GM18498 (cell line): ENCODE measurements around the gene AFAP1.
A peak's percentile ranks its signal among the peaks of the same experiment; 100 is the strongest.

Experiments used
- ATAC-seq: cut with Tn5 transposase; IDR thresholded peaks from one replicate; pipeline ENCODE4 v1.9.1; 2021; ENCODE audit warnings: mild to moderate bottlenecking, moderate library complexity; ENCODE audit not compliant: unreplicated experiment

Gene AFAP1

DNA sequence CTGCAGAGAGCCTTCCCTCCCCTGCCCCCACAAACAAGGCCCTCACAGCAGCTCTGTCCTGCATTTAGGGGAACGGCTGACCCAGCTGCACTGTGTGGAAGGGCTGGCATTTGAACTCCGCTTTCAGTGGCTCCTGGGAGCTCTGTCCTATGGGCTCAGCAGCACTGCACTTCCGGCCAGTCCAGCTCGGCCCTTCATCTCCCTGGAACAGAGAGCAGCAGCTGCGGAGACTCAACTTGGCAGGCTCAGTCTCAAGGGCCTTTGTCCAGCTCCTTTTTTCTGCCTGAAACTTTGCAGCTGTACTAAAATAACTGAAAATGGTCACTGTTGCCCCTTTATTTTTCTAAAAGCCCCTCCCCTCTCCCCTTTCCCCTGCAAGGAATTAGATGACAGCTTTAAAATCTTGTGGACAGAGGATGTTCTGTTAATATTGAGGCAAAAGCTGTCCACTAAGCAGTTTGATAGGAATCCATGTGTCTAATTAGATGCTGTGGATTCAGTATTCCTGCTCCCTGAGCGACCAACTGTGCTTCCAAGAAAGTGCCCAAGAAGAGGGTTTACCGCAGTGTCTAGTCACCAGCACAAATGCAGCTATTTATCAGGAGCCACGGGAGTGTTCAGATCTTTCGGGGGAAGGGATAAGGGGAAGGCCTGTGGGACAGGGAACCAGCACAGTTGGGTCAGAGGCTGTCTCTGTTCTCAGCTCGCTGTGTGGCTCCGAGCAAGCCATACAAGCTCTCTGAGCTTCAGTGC is 133.1 kb downstream of the AFAP1 start:
- no peak for ATAC-seq

DNA sequence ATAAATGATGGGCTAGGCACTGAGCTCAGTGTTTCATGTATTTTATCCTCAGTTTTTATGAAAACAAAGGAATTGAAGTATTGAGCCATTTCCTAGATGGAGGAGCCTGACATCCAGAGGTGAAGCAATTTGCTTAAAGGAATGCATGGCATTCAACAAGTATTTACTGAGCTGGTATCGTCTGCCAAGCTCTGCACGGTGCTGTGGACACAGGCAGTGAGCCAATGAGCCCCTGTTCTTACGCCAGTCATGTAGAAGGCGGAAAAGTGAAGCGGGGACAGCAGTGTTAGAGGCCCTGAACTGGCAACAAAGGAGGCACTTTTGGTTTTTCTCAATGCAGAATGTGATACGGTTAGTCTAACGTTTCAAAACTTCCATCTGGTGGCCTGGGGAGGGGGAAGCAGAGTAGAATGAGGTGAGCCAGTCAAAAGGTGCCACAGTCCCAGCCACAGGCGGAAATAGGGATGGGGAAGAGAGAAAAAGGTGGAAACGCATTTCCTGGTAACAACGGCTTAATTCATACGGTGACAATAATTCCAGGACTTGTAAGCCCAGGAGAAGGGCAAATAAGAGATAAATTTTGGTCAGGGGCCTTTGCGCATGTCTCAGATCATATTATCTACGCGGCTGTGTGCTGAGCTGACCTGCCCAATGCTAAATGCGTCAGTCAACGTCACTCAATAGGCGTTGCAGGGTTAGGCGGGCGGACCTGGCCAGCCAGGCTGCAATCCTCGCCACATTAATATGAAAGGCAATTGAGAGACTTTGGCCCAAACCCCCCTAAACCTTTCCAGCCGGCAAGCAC is 133.9 kb downstream of the AFAP1 start:
- no peak for ATAC-seq

DNA sequence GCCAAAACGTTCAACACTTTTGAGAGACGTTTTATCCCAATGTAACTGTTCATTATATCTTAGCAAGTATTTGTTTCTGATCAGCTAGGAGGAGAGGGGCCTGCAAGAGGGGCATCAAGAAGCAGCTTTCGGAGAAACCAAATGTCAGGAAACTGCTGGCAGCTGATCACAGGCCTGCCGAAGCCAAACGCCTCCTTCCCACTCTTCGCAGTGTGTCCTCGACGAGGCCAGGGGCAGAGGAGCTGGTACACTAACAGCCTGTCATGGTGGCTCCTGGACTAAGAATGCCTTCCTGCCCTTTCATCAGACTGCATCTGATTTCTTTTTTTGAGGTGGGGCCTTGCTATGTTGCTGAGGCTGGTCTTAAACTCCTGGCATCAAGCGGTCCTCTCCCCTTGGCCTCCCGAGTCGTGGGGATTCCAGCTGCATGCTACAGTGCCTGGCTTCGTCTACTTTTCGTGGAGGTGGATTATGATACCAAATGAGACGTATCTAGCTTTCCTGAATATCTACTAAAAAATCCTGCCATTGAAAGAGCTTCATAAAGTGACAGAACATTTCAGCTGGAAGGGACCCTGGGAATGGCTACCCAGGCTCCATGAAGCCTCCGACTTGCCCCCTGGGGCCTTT is 134.8 kb downstream of the AFAP1 start:
- no peak for ATAC-seq

- peak; percentile 49 for ATAC-seq
These were observed 135.5 kb downstream of the AFAP1 start for GRCh38 chr4:7803992-7804755.

DNA sequence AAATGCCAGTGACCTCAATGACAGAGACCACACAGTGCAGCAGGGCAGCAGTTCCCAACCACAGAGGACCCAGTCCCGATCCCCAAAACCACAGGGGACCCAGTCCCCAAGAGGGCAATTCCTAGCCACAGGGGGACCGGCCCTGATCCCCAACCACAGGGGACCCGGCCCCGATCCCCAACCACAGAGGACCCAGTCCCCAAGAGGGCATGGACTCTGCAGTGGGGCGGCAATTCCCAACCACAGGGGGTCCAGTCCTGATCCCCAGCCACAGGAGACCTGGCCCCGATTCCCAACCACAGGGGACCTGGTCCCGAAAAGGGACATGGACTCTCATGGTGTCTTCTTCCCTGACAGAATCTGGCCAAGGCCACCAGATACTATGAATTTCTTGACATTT is 136.3 kb downstream of the AFAP1 start:
- no peak for ATAC-seq

GRCh38 chr4:7802093-7802726 is 137.5 kb downstream of the AFAP1 start:
- ATAC-seq = peak; percentile 95

GRCh38 chr4:7801641-7802040 is 138.0 kb downstream of the AFAP1 start:
- no peak for ATAC-seq

DNA sequence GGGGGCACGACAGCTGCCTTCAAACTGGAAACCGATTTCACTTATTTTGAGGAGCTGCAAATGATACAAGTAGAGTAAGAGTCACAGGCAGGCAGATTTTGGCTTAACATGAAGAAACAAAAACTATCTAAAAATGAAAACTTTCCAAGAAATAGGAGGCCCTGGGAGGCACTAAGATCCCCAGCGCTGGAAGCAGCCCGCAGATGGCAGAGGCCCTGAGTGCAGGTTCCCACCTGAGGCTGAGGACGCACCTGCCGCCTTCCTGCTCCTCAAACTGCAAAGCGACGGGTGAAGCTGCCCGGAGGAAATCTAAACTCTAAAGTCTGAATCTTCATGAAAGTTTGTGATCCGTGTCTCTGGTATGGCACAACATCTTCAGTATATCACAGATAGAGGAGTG is 138.7 kb downstream of the AFAP1 start:
- no peak for ATAC-seq

DNA sequence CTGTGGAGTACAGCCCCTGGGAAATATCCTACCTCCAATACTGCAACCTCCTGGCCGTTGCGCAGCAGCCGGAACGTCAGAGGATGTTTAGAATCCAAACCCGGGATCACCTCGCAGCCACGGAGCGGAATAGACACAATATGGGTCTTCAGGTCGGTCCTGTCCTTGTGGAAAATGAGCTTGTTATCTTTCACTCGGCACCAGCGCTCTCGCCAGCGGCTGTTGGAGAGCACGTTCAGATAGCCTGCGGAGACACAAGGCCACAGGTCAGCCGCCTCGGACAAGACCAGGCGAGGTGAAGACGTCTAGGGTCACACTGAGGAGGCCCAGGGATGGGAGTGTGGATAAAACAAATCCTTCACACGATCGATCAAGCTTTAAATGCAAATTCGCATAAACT is 139.3 kb downstream of the AFAP1 start:
- ATAC-seq = no peak

DNA sequence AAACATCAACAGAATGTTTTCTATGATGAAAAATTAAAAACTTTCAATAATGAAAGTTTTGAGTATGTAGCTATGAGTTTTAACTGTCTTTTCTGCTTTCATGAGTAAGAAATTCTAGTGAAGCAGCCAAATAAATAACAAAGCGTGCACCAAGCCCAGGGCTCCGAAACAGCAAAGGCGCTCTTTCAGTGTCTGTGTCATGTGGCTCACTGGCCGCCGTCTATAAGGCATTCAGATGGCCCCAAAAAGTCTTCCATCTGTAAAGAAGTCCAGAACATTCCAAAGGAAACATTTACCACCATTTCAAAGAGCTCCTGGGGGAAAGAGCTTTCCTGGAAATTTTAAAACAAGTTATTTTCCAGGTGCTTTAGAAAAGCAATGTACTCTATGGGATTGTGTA is 139.9 kb downstream of the AFAP1 start:
- no peak for ATAC-seq

DNA sequence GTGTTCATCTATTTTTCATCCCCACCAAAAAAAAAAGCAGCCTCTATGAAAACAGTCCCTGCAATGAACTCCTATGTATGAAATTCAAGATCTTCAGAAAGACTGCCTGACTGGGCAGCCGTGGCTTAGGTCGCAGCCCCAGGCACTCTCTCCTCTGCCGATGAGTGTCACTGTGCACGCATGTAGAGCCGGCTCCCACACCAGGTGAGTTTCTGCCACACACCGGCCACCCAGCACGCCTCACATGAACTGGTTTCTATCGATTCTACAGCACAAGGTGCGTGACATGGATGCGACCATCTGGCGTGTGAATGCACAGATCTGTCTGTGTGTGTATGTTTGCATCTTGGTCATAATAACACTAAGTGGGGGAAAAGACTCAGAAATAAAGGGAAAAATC is 140.4 kb downstream of the AFAP1 start:
- no peak for ATAC-seq

DNA sequence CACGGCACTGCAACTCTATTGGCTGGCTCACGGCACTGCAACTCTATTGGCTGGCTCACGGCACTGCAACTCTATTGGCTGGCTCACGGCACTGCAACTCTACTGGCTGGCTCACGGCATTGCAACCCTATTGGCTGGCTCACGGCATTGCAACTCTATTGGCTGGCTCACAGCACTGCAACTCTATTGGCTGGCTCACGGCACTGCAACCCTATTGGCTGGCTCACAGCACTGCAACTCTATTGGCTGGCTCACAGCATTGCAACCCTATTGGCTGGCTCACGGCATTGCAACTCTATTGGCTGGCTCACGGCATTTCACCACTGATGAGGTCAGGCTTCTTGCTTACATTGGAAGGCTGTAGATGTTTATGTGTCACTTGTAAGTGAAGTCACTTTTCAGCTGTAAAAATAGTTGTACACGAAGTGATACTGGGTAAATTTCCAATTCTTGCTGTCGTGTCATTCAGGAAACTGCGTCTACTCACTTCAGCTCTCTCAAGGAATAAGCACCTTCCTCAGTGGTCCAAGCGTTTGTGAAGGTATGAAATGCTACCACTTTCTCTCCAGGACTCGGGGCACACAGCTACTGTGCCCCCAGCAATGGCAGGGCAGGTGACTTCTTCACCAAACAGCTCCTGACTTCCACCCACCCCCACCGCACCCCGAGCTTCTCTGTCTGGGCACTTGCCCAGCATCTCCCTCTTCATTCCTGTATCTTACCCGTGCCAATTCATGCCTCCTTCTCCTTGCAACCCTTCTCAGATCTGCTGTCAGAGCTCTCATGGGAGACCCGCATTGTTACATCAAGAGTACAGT is 141.3 kb downstream of the AFAP1 start:
- no peak for ATAC-seq

GRCh38 chr4:7797330-7797729 is 142.3 kb downstream of the AFAP1 start:
- no peak for ATAC-seq

- no peak for ATAC-seq
These were observed 143.7 kb downstream of the AFAP1 start for GRCh38 chr4:7795983-7796382.

DNA sequence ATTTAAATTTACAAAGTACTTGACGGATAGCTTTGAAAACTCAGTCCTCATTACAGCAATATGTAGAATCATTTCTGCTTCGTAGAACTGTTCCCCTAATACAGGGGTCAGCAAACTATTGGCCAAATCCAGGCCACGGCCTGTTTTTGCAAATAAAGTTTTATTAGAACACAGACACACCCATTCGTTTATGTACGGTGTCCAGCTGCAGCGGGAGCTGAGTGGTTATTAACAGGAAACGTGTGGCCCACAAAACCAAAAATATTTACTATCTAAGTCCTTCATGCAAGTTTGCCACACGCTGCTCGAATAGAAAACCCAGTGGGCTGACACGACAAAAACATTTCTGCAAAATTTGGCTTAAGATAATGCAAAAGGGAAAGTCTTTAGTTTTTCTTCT is 146.5 kb downstream of the AFAP1 start:
- ATAC-seq = no peak

GRCh38 chr4:7792616-7793015 is 147.0 kb downstream of the AFAP1 start:
- ATAC-seq = no peak

DNA sequence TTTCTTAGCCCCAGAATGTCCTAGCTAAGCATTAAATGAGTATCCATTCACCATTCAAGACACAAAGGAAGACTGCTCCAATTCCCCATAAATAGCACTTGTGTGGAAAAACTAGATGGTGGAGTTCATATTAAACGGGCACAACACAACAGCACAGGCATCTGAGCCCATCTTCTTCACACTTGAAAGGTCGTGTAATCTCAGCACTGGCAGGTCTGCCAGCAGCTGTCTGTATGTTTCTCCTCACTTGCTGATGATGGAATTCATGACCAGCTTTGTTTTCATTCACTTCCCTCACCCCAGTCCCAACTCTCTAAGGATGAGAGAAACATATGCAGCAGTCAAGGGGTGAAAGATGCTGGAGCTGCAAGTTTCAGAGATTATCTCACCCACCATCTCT is 148.7 kb downstream of the AFAP1 start:
- no peak for ATAC-seq

DNA sequence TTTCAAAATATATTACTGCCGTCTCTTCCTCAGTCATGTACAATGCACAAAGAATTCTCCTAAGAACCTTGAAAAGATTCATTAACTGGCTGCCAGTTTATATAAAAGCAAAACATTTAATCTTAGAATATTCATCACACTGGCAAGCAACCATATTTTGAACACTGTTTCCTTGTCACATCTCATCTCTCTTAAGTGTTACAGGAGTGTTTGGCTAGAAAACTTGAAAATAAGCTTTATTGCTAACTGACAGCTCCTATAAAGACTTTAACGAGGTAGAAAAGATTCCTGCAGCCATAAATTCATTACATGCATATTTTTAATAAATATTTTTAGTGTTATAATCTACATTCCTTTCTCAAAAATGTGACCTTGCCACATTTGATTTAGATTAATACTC is 149.6 kb downstream of the AFAP1 start:
- ATAC-seq = no peak

DNA sequence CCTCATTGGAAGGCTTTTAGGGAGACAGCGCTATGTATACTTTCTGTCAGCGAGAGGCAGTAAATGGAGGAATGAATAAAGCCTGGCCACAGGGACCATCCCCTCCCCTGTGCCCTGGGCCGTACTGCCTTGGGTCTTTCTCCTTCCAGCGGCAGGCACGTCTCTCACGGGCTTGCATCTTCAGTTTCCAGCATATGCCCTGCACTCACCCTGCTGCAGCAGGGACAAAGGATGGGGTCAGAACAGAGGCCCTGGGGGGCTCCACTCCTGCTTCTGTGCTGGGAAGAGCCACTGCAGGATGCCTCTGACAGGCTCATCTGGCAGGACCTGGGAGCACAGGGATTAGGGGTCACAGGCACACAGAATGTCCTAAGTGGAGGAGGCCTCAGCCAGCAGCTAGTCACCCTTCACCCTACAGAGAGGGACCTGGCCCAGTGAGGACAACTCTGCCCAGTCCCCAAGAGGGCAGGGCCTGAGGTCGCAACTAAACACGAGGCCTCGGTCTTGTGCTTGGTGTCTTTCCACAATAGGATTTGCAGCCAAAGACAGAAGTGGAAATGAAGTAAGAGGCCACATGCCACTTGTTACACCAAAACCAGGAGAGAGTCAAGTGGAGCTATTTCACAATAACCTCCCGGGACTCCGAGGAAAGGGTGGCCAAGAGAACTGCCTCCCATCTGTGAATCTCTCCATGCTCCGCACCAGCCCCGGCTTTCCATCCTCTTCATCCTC is 150.8 kb downstream of the AFAP1 start:
- no peak for ATAC-seq
